Smooth muscle cell of the pulmonary artery (primary cell): ENCODE results near the gene ADAMTS8. TPM values are rescaled to one million over a fixed set of nuclear protein-coding genes. Genes with fewer than 3 reads are reported as not detected.

Experiments used
- total RNA-seq: library from RNA; depleted of rRNA; stranded (reverse); fragments of >200 nt; gene quantifications from 2 replicates; pipeline ENCODE4 v1.2.3, GENCODE V29; 2014

ADAMTS8 gene
- total RNA-seq = 0.07 and 0.65 TPM in 2 replicates

GRCh38 chr11:130428316-130429119 is at the start of gene ADAMTS8:
Gene ADAMTS8, minus strand, starts transcription at chr11:130428609. Its CDS starts 323 bp downstream, at chr11:130428286.

GRCh38 chr11:130448416-130449309 is 20.3 kb upstream of the ADAMTS8 start, which contains the start of gene ADAMTS15:
Gene ADAMTS15, plus strand, starts transcription at chr11:130448645. Its CDS starts 329 bp downstream, at chr11:130448974.

Other genes starting within 250 kb of the ADAMTS8 start
- 26.2 and 37.9 TPM in 2 replicates for gene ZBTB44, start 113.7 kb downstream of the ADAMTS8 start, total RNA-seq
- 28.8 and 94.9 TPM in 2 replicates for gene ADAMTS15, start 20.0 kb upstream of the ADAMTS8 start, total RNA-seq